ENCODE data around the gene SORT1. TPM values are rescaled to one million over a fixed set of nuclear protein-coding genes. Genes with fewer than 3 reads are reported as not detected.
A peak's percentile ranks its signal among the peaks of the same experiment; 100 is the strongest.

Gene SORT1
- total and polyA plus RNA-seq, 2 of the 13 experiments (the other 11 are each of a cell fraction or from before 2014, with no cell fraction given): 32.4 to 93.0 TPM

DNA sequence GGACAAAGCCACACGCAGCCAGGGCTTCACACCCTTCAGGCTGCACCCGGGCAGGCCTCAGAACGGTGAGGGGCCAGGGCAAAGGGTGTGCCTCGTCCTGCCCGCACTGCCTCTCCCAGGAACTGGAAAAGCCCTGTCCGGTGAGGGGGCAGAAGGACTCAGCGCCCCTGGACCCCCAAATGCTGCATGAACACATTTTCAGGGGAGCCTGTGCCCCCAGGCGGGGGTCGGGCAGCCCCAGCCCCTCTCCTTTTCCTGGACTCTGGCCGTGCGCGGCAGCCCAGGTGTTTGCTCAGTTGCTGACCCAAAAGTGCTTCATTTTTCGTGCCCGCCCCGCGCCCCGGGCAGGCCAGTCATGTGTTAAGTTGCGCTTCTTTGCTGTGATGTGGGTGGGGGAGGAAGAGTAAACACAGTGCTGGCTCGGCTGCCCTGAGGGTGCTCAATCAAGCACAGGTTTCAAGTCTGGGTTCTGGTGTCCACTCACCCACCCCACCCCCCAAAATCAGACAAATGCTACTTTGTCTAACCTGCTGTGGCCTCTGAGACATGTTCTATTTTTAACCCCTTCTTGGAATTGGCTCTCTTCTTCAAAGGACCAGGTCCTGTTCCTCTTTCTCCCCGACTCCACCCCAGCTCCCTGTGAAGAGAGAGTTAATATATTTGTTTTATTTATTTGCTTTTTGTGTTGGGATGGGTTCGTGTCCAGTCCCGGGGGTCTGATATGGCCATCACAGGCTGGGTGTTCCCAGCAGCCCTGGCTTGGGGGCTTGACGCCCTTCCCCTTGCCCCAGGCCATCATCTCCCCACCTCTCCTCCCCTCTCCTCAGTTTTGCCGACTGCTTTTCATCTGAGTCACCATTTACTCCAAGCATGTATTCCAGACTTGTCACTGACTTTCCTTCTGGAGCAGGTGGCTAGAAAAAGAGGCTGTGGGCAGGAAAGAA lies 122.9 kb downstream of the SORT1 start (continued):
- TF ChIP-seq ZHX2 (IDR thresholded peaks at IDR 0.05; ENCODE audit: low read depth): 0 out of 2 replicates have a peak, but pooled peaks have one; percentile 44
- TF ChIP-seq ZHX2 (CRISPR knock-in tag; IDR thresholded peaks at IDR 0.05; ENCODE audit: borderline replicate concordance): no peak
- no peak for TF ChIP-seq ZNF318 (CRISPR knock-in tag; IDR thresholded peaks at IDR 0.05)
- TF ChIP-seq MAFF (IDR thresholded peaks at IDR 0.05; ENCODE audit: low read depth, low read length): no peak
- TF ChIP-seq FOXA1 (IDR thresholded peaks at IDR 0.05): no peak
- TF ChIP-seq FOXA1 (CRISPR knock-in tag; IDR thresholded peaks at IDR 0.05): peak; percentile 98
- no peak for TF ChIP-seq NFATC3 (CRISPR knock-in tag; IDR thresholded peaks at IDR 0.05)
- TF ChIP-seq ZNF335 (CRISPR knock-in tag; IDR thresholded peaks at IDR 0.05): no peak
- TF ChIP-seq SP2 (CRISPR knock-in tag; IDR thresholded peaks at IDR 0.05): no peak
- TF ChIP-seq RBM22 (optimal IDR thresholded peaks at IDR 0.05; ENCODE audit: low read length): no peak
- TF ChIP-seq, protein P1, sequence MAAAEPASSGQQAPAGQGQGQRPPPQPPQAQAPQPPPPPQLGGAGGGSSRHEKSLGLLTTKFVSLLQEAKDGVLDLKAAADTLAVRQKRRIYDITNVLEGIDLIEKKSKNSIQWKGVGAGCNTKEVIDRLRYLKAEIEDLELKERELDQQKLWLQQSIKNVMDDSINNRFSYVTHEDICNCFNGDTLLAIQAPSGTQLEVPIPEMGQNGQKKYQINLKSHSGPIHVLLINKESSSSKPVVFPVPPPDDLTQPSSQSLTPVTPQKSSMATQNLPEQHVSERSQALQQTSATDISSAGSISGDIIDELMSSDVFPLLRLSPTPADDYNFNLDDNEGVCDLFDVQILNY (CRISPR knock-in tag; conservative IDR thresholded peaks at IDR 0.05): no peak
- no peak for TF ChIP-seq HOXA9 (CRISPR knock-in tag; IDR thresholded peaks at IDR 0.05; ENCODE audit: borderline replicate concordance)
- TF ChIP-seq ZNF878 (CRISPR knock-in tag; IDR thresholded peaks at IDR 0.05): no peak
